Limb (tissue), 2 donors: ENCODE measurements around the gene GALNTL6.
"Not testable (repeated sequence)": the region's sequence is repeated elsewhere in the genome, so short reads cannot be mapped to it uniquely, and the experiment has no call there.

Source experiments
- DNase-seq, 2 donors: peaks; one replicate each; pipeline ENCODE4 v3.0.0-alpha.2; 2016; ENCODE audit errors: extremely low spot score in 2 of 2

GALNTL6 gene

GRCh38 chr4:172379834-172380233, 566.6 kb downstream of the GALNTL6 start:
- no peak for DNase-seq

DNA sequence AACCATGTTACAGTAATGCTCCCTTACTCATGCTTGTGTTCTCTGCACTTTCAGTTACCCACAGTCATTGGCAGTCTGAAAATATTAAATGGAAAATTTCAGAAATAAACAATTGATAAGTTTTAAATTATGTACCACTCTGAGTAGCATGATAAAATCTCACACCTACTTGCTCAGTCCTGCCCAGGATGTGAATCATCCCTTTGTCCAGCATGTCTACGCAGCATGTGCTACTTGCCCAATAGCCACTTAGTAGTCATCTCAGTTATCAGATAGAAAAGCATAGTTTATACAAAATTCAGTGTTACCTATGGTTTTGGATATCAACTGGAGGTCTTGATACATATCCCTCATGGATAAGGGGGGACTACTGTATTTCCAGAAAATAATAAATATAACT, 577.1 kb downstream of the GALNTL6 start:
- no peak for DNase-seq

- no peak for DNase-seq
Measured at GRCh38 chr4:172392741-172393140, 579.5 kb downstream of the GALNTL6 start.

- no peak for DNase-seq
Measured at GRCh38 chr4:172393220-172393619, 580.0 kb downstream of the GALNTL6 start.

DNA sequence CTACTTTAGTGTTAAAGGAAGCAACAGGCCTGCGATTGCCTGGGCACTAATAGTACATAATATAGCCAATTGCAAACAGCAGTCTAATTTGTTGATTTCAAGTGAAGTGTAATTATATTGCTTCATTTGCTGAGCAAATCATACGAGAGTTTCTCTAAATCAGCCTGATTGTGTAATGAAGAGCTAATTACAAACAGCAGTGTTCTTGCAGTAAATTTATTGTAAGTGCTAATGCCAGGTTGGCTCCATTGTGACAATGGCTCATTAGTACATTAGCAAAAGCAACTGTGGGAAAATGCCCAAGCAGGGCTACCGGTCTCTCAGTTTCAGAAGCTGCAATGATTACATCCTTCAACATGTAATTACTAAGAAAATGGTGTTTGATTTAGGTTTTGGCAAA, 591.5 kb downstream of the GALNTL6 start:
- no peak for DNase-seq

DNA sequence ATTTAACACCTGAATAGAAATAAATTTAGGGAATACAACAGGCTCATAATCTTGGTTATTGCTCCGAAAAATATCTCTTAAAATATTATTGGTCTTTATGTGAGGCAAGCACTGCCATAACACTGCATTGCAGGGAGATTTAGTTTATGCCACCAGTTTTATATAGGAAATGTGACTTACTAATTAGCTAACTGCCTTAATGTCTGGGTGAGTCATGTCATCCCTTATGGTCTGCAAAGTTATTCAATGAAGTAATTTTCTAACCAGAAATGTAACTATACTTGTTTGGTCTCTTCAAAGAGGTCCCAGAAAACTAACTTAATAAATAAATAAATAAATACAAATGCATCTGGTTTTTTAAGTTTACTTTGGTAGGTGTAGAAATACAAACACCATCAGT, 597.2 kb downstream of the GALNTL6 start:
- DNase-seq: no peak

- DNase-seq: no peak
Measured at GRCh38 chr4:172411149-172411548, 597.9 kb downstream of the GALNTL6 start.

GRCh38 chr4:172412851-172413580, 599.8 kb downstream of the GALNTL6 start:
- DNase-seq: no peak

GRCh38 chr4:172428979-172429378, 615.8 kb downstream of the GALNTL6 start:
- DNase-seq: not testable (repeated sequence)

DNA sequence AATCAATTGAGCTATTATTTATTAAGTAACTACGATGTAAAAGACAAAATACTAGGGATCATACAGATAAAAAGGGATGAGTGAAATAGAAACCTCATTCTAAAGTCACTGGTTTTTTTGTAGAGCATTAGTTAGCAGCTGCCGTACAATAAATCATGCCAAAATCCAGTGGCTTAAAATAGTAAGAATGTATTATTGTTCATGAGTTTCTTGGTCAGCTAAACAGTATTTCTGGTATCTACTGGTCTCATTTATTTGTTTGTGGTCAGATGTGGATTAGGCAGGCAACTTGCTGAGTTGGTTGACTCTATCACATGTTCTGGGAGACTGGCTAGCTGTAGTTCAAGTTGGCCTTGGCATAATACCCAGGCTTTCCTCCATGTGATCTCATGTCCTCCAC, 667.3 kb downstream of the GALNTL6 start:
- DNase-seq: no peak

GRCh38 chr4:172481802-172482508, 668.8 kb downstream of the GALNTL6 start:
- no peak for DNase-seq

DNA sequence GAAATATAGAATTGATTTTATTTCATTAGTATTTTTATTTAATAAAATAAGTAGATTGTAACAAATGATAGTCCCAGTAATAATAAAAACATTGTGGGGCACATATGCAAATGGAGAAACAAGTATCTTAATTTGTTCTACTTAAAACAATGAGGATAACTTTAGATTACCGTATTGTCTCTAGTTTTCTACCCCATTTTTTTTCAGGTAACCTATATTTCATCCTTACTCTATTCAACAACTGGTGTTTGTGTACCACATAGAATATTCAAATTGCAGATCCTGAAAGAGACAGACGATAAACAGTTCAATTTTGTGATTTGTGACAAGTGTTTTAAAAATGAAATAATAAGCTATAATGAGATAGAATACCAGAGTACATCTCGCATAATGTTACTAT, 671.8 kb downstream of the GALNTL6 start:
- DNase-seq: no peak

GRCh38 chr4:172486531-172486930, 673.3 kb downstream of the GALNTL6 start:
- DNase-seq: no peak

DNA sequence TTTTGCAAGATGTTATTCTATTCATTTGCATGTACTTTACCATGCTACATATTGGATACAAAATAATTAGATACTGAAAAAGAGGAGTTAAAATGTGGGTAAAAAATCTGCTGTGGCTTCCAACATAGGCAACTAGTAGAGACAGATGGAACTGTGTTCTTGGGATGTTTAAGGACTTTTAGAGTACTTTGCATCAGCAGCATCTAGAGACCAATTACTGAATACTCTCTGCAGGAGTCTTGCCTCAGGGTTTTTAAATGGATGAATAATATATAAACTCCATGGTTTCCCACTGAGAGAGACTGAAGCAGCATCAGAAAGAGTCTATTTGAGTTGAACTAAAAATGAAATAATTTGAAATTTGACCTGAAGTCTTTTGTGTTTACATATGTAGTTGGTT, 676.7 kb downstream of the GALNTL6 start:
- DNase-seq: no peak

DNA sequence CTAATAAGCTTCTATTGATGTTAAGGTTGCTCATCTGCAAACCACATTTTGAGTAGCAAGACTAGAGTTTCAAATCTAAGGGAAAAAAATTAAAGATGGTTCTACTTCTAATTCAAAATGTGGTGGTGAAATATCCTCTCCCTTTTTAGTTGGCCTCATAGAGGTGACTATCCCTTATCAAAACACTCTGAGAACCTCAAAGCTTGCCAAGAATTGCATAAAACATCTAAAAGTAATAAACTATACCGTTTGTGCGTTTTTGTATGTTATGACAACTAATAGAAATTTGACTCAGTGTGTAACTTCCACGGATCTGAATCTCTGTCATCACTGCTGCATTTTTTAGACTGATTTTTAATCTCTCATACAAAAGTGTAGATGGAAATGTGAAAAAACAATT, 682.6 kb downstream of the GALNTL6 start:
- DNase-seq: no peak

- DNase-seq: no peak
Measured at GRCh38 chr4:172497321-172497720, 684.1 kb downstream of the GALNTL6 start.

GRCh38 chr4:172514011-172514410, 700.8 kb downstream of the GALNTL6 start:
- DNase-seq: no peak

GRCh38 chr4:172514801-172515200, 701.6 kb downstream of the GALNTL6 start:
- DNase-seq: no peak

- no peak for DNase-seq
Measured at GRCh38 chr4:172515266-172515879, 702.2 kb downstream of the GALNTL6 start.

GRCh38 chr4:172517391-172517790, 704.2 kb downstream of the GALNTL6 start:
- DNase-seq: no peak

DNA sequence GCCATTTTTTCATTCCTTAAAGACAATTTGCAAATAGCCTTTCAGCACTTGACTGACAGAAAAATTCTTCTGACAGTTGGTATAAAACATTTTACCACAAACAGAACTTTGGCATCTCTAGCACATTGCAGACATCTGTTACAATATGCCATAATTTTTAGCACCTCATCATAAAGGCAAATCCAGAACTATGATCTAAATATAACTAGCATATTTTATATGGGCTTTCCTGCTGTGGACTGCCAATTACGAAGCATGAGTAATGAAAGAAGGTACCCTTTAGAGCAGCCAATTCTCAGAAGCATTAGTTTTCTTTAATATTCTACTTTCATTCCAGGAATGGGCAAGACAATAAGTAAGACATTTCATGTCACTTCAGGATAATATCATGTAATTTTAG, 708.0 kb downstream of the GALNTL6 start:
- DNase-seq: no peak

DNA sequence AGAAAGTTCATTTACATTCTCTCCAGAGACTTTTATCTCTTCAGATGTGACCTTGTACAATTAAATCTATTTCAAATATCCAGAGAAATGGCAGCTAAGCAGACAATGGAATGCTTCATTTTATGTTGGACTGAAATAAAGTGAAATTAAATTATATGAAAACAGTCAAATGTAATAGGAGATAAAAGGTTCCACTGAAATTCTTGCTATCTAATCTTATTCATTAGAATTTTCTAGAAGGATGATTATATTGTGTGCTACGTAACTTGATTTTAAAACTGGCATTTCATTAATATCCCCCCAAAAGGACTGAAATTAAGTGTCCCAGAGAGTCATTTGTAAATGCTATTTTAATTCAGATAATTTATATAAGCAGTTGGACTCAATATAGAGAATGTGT, 708.5 kb downstream of the GALNTL6 start:
- no peak for DNase-seq

DNA sequence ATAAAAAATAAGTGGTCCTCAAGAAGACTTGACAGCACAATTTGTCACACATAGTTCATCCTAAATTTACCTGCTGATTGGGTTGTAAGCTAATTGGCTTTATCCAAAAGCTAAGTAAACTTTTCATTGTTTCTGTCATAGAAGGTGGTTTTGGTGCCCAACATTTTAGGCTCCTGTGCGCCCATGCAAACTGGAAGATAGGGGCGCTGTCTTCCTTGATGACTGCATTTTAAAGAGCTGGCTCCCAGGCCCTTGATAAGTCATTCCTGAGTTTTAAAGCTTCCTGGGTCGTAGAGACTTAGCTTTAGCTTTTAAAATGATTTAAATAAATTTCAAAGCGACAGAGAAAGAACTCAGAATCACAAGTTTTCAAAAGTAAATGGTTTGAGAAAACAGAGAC, 730.0 kb downstream of the GALNTL6 start:
- DNase-seq: no peak
